ENCODE measurements around the gene FBXL16. TPM values are rescaled to one million over a fixed set of nuclear protein-coding genes. Genes with fewer than 3 reads are reported as not detected.

The FBXL16 gene
- polyA plus RNA-seq, 1 of the 3 experiments (the other 2 are of a cell fraction), result 19.8 TPM

GRCh38 chr16:684071-684794 lies 21.4 kb downstream of the FBXL16 start, which contains the start of gene JMJD8 (continued):
- TF ChIP-seq, protein P1, sequence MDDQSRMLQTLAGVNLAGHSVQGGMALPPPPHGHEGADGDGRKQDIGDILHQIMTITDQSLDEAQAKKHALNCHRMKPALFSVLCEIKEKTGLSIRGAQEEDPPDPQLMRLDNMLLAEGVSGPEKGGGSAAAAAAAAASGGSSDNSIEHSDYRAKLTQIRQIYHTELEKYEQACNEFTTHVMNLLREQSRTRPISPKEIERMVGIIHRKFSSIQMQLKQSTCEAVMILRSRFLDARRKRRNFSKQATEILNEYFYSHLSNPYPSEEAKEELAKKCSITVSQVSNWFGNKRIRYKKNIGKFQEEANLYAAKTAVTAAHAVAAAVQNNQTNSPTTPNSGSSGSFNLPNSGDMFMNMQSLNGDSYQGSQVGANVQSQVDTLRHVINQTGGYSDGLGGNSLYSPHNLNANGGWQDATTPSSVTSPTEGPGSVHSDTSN (IDR thresholded peaks at IDR 0.05), result peak; percentile 1
- TF ChIP-seq, protein P2, sequence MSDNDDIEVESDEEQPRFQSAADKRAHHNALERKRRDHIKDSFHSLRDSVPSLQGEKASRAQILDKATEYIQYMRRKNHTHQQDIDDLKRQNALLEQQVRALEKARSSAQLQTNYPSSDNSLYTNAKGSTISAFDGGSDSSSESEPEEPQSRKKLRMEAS (IDR thresholded peaks at IDR 0.05; ENCODE audit: low read depth), result peak; percentile 91
- no peak; the same call in 1 of the 2 replicates for TF ChIP-seq FOXM1 (IDR thresholded peaks at IDR 0.05; ENCODE audit: low read depth)
- TF ChIP-seq SMC3 (IDR thresholded peaks at IDR 0.05; ENCODE audit: low read depth, low read length), result no peak
- TF ChIP-seq GABPA (IDR thresholded peaks at IDR 0.05; ENCODE audit: low read depth), result peak; percentile 94
- TF ChIP-seq POLR2AphosphoS5 (IDR thresholded peaks at IDR 0.05; ENCODE audit: low read depth, low read length), result peak; percentile 81
- peak; percentile 84; the same call in 1 of the 2 replicates for TF ChIP-seq MXI1 (IDR thresholded peaks at IDR 0.05; ENCODE audit: low read depth, low read length)
- no peak for TF ChIP-seq NFIC (IDR thresholded peaks at IDR 0.05; ENCODE audit: borderline replicate concordance)
- TF ChIP-seq REST (IDR thresholded peaks at IDR 0.05; ENCODE audit: low read depth, low read length), result 0 out of 2 replicates have a peak, but pooled peaks have one; percentile 12
- TF ChIP-seq FOXJ3 (CRISPR knock-in tag; IDR thresholded peaks at IDR 0.05), result no peak
- no peak for TF ChIP-seq RAD21 (IDR thresholded peaks at IDR 0.05; ENCODE audit: low read length)
- TF ChIP-seq TEAD4 (IDR thresholded peaks at IDR 0.05; ENCODE audit: borderline replicate concordance, insufficient read depth), result no peak
- TF ChIP-seq RFX5 (IDR thresholded peaks at IDR 0.05; ENCODE audit: low read length), result no peak
- TF ChIP-seq, protein P3, sequence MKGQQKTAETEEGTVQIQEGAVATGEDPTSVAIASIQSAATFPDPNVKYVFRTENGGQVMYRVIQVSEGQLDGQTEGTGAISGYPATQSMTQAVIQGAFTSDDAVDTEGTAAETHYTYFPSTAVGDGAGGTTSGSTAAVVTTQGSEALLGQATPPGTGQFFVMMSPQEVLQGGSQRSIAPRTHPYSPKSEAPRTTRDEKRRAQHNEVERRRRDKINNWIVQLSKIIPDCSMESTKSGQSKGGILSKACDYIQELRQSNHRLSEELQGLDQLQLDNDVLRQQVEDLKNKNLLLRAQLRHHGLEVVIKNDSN (IDR thresholded peaks at IDR 0.05; ENCODE audit: borderline replicate concordance, low read depth), result no peak
- peak; percentile 88 for TF ChIP-seq ELF1 (IDR thresholded peaks at IDR 0.05)
- peak; percentile 74 for TF ChIP-seq TAF1 (IDR thresholded peaks at IDR 0.05; ENCODE audit: borderline replicate concordance, low read depth, low read length)
- TF ChIP-seq USF2 (IDR thresholded peaks at IDR 0.05; ENCODE audit: borderline replicate concordance, low read depth, low read length), result no peak
- peak; percentile 16; the same call in 1 of the 2 replicates for TF ChIP-seq TCF12 (IDR thresholded peaks at IDR 0.05)
- TF ChIP-seq GATA2 (CRISPR knock-in tag; IDR thresholded peaks at IDR 0.05), result no peak
